Amniotic stem cell (primary cell): Measurements from ENCODE around the gene LONP2.
"Not testable (repeated sequence)": the region's sequence is repeated elsewhere in the genome, so short reads cannot be mapped to it uniquely, and the experiment has no call there.

Experiments used
- DNase-seq: peaks from one replicate; lab custom pipeline; 2025; lab: John Stamatoyannopoulos, UW

The LONP2 gene

DNA sequence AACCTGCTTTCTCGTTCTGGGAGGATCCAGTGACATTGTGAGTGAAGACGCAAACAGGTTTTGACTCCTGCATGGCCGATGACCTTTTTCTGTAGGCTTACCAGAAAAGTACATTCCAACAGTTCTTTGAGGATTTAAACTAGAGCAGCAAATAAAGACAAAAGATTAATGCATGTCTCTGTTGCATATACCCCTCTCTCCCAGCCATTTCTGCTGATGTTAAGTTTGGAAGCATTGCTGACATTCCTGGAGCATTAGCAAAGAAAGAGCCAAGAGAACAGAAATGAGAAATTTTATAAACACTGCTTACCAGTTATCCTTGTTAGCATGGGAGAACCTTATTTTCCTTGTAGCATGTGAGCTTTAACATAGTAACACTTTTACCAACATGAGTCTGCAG, 91.9 kb downstream of the LONP2 start:
- no peak for DNase-seq

DNA sequence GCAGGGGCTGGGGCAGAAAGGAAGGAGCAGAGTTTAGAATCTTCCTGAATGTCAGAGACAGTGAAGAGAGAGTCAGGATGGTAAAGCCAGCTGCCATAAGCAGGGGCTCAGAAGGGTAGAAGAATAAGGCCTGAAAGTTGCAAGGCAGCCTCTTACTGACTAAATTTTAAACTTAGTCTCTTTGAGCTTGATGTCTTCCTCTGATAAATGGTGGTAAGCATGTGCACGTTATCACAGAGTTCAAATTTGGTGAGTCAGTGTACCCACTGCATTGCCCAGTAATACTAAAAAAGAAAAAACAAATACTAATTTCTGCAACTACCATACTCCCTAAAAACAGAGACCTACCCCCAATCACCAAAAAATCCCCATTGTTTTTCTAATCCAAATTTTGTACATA, 96.0 kb downstream of the LONP2 start:
- no peak for DNase-seq

DNA sequence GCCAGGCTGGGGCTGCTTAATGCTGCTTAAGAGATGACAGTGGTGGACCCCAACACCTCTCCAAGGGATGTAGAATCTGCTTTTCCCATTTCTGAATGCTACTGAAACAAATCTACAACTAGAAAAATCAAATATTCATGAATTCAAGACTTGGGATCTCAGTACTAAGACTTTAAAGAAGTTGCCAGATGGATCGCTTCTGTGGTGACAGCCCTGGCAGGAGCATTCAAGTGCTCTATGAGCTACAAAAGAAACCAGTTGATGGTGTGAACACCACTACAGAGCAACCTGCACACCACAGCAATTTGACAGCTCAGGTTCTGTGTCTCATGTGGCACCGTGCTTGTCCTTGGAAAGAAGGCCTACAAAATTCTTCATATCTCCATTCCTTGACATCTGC, 98.5 kb downstream of the LONP2 start:
- DNase-seq = no peak

DNA sequence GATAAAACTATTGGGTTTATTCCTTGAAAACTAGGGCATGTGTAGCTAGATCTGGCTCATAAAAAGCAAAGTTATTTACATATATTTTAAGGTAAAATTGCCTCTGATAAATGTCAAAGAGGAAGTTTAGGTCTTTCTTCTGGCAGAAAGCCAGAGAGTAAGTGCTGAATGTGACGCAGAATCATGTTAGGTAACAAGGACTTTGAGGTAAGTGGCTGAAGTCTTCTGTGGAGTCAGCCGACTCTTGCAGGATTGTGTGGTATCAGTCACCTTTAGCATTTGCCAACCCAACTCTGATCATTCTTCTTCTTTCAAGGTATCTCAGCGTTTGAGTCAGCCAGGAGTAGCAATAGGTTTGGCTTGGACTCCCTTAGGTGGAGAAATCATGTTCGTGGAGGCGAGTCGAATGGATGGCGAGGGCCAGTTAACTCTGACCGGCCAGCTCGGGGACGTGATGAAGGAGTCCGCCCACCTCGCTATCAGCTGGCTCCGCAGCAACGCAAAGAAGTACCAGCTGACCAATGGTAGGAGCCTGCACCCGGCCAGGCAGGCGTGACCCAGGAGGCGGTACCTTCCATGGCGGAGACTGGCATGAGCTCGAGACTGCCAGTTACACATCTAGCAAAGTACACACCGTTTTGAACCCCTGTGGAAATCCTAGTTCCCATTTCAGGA, 103.2 kb downstream of the LONP2 start:
- no peak for DNase-seq

DNA sequence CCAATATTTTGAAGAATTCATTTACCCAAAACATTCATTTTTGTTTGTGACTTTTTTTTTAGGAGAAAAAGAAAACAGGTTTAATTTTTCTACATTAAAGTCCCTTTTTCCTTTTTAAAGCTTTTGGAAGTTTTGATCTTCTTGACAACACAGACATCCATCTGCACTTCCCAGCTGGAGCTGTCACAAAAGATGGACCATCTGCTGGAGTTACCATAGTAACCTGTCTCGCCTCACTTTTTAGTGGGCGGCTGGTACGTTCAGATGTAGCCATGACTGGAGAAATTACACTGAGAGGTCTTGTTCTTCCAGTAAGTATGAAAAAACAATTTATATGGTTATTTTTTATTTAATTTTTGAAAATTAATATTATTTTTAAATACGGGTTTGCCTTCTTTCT, 103.9 kb downstream of the LONP2 start:
- DNase-seq = no peak

DNA sequence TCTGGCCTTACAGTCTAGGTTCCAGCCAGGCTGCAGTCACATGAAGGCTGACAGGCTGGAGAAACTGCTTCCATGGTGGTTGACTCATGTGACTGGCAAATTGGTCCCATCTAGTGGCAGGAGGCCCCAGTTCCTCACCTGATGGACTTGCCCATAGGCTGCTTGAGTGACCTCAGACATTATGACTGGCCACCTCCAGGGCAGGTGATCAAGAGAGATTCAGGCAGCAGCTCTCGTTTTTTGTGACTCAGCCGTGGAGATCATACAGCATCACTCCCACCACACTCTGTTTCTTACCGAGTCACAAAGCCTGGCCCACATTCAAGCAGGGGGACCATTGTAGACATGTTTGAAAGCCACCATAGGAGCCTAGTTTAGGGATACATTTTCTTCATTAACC, 106.6 kb downstream of the LONP2 start:
- no peak for DNase-seq

DNA sequence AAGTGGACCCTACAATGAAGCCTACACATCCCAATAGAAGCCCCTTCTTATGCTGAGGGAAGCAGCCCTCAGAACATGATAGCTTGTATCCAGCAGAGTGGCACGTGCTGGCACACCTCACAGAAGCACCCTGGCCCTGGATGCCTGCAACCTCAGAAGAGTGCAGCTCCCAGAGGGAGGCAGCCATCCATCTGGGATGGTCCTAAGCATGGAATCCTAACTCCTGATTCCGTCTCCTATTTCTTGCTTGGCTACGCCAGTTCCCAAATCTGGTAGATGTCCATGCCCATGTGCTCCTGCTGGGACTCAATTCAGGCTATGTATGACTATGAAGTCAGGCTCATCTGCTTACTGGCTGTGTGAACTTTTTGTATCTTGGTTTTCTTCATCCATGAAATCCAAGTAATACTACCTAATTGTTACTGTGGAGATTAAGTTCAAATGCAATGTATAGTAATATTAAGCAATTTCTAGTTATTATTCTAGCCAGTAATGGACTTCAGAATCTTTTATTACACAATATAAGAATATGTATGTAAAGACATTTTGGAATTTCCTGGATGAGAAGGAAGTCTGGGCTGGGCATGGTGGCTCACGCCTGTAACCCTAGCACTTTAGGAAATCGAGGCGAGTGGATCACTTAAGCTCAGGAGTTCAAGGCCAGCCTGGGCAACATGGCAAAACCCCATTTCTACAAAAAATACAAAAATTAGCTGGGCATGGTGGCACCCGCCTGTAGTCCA, 108.7 kb downstream of the LONP2 start:
- no peak for DNase-seq

DNA sequence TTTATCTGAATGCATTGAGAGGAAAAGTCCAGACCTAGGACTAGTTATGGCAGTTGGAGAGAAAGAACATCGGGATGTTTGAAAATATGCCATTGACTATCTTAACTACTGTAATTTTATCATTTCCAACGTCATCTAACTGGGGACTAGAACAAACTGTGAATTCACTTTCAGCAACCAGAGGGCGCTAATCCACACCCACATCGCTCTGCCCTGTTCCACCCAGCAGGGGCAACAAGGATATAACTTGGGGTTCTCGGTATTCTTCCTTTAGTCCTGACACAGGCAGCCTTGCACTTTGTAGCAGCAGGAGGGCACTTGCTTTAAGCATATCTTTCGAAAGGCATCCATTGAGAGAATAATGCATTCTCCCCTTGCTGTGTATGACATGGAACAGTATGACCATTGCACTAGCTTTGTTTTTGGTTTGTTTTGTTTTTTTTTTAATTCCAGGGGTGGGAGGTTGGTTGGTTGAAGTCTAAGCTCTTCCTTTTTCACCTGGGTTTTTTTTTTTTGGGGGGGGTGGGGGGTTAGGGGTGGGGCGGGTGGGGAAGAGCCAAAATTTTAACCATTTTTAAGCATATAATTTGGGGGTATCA, 109.6 kb downstream of the LONP2 start:
- DNase-seq = peak; percentile 40

DNA sequence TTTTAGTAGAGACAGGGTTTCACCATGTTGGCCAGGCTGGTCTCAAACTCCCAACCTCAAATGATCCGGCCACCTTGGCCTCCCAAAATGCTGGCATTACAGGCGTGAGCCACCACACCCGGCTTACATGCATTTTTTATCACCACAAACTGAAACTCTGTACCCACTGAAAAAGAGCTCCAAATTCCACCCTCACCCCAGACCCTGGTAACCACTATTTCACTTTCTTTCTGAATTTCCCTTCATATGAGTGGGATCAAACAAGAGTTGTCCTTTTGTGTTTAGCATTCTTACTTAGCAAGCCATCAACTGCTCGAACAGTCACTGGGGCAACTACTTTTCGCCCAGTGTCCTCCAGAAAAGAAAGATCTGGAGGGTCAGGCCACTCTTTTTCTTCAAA, 110.3 kb downstream of the LONP2 start:
- DNase-seq = not testable (repeated sequence)

DNA sequence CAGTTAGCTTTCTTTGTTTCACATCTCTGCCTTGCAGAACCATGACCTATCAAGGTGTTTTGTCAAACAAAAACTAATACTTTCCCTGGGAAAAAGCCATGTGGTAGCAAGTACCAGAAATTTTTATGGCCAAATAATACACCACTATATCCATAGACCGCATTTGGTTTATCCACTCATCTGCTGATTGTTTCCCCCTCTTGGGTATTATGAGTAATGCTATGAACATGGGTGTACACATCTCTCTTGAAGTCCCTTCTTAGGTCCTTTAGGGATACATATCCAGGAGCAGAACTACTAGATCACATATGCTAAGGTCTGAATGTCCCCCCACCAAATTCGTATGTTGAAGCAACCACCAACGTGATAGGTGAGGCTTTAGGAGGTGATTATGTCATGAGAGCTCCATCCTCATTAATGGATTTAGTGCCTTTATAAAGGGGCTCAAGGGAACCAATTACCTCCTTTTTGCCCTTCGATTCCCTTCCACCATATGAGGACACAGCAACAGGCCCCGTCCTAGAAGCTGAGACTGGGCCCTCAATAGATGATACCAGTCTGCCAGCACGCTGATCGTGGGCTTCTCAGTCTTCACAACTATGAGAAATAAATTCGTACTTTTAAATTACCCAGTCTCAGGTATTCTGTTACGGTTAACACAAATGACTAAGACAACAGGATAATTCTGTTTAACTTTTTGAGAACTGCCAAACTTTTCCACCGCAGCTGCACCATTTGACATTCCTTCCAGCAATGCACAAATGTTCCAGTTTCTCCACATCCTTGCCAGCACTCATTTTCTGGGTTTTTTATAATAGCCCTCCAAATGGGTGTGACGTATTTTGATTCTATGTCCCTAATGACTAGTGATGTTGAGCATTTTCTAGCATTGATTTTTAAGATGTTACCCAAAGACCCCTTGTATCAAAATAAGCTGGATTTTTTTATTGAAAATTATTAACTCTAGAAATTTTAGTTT, 111.1 kb downstream of the LONP2 start:
- DNase-seq = no peak

DNA sequence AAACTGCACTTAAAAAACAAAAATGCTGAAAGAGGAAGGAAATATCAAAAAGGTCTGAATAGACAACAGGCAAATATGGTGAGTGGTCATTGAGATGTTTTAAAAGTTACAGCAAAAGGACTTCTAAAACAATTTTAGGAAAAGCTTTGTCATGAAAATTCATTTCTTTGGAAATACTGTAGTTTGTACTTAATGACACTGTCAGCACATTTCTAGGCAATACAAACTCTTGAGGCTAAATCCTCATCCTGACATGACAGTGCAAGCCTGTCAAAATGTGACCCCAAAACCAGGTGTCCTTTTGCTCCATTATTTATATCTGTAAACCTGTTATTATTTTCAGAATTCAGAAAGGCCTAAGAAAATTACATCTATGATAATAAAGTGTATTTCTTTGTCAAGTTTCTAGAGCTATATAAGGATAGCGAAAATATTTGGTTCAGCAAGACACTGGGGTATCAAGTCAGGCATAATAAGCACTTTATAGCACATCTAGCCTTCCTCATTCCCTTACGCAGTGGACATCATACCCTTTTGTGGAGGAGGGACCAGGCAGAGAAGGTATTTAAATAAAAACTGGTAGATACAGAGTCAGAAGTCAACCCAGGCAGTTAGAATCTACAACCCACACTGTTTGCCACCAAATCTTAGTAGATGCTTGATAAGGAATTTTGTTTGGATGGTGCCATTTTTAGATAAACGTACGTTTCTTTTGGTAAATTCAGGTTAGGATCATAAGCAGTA, 112.7 kb downstream of the LONP2 start:
- DNase-seq = no peak

DNA sequence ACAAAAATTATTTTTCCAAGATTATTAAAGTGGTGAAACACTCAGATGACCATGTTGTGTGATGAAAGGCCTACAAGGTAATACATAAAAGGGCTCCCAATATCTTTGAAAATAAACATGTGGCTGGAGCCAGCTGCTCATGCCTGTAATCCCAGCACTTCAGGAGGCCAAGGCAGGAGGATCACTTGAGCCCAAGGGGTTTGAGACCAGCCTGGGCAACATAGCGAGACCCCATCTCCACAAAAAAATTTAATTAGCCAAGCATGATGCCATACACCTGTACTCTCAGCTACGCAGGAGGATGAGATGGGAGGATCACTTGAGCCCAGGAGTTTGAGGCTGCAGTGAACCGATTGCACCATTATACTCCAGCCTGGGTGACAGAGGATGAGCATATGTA, 114.3 kb downstream of the LONP2 start:
- no peak for DNase-seq

DNA sequence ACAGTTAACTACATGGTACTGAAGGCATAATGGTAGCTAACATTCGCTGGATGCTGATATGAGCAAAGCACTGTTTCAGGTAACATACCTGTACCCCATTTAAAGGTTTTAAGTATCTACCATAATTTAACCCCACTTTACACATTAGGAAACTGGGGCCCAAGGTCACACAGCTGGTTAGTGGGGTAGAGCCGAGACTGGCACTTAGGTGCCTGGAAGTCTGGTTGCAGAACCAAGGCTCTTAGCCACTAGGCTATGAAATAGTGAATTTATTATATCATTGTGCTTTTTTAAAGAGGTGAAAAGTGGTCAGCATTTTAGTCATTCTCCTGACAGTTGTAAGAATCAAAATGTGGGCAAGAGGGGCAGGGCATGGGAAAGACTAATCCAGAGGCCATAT, 115.9 kb downstream of the LONP2 start:
- no peak for DNase-seq

DNA sequence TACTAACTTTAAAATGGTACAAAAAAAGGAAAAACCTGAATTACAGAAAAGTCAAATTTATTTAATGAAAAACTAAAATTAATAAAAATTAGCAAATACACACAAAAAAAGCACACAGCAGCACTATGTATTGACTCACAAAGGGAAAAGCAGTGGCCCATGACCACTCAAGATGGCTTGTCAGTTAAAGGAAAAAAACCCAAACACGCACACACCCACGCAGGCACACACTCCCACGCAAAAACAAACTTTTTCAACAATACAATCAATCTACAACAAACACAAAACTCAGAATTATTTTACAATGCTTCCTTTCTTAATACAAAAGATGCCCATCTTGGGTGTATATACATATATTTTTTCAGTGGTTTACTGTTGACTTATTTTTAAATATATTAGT, 116.9 kb downstream of the LONP2 start:
- DNase-seq = no peak

DNA sequence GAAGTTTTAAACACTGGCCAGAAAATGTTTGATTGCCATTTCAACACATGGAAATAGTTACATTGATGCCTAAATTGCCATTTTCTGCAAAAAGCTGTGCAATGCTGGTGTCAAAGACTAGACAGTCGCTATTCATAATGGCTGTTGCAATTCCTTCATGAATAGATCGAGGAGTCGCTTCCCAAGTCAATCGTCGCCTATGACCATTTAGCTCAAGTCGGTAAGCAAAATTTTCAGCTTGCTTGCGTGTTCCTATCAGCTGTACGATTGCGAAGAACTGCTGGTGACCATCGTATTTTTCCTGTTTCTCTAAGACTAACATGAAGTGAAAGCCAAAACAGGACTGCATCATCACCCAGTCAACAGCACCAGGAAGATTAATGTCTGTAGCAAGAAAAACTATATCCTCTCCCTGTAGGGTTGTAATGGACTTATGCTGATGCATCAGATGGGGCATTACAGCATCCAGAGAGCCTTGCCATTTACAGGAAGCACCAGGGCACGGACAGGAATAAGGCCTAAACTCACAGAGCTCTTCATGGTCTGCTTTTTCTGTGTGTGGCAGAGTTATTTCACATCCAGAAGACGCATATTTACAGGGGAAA, 117.5 kb downstream of the LONP2 start:
- DNase-seq = no peak

DNA sequence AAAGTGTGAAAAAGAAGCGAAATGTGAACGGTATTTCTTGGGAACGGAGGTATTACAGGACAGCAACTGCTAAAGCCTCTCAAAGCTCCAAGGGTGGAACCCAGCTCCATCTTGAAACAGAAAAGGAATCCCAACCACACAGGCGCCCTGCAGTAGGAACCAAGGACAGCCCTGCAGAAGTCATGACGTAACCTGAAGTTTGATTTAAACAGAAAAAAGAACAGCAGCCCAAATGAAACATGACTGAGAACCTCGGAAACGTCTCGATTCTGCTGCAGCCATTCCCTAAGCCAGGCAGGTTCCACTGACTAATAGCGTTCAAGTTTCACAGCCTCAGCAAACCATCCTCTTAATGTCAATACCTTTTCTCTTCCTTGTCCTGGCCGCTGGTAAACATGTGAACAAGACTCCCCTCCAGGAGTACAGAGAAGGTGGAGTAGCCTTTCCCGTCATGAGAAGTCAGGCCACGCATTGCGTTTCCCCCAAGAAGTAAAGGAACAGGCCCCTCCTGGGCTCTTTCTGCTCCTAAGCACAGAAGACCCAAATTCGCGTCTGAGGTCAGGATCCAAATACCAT, 121.0 kb downstream of the LONP2 start:
- DNase-seq = no peak

DNA sequence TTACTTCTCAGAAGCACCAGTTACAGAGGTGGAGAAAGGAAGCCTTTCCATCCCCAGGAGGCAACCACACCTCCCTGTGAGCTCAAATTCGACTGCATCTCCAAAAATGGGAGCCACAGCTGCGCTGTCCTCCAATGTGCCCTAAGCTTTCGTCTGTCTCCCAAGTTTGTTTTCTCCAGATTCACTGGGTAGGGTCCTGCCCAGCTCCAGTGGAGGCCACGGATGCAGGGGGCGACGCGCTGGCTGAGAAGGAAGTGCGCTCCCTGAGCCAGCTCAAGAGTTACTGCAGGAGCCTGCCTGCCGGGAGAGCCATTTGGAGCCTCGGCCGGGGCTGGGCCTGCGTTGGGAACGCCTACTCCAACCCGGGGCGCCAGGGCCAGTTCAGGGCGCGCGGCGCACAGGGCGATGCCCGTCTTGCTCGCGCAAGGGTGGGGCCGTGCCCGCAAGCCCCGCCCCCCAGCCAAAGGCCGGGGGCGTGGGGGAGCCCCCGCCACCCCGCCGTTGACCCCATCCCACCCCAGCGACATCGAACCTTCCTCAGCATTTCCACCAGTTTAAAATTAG, 121.6 kb downstream of the LONP2 start:
- DNase-seq = peak; percentile 59

DNA sequence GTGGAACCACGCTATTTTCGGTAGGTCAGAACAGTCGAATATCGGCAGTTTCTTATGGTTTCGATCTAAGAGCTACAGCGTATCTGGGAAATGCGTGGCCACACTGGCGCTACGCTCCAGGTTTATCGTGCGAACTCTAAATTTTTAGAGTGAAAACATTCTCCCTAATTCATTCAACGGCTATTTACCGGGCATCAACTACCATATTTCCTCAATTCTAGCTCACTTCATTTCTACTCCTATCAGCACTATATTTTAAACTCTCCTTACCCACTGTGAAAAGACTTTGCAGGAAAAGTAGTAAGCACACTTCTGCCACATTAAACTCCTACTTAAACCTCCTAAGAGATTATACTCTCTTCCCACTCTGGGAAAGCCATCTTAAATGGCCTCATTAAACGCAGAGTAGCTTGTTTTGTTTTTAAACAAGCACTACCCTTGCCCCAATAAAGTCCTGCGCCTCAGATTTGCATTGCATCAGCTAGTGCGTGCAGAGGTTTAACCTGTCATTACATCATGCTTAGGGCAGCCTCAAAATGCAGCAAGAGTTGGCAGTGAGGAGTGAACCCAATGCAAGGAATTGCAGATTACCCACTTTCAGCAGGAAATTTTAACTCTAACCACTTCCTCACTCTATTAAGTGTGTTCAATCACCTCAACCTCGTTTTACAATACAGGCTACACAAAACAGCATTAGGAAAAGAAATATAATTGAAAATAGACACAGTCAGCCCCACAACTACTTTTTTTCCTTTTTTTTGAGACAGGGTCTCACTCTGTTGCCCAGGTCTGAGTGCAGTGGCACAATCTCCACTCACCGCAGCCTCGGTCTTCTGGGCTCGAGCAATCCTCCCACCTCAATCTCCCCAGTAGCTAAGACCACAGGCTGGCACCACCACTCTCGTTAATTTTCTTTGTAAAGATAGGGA, 122.3 kb downstream of the LONP2 start:
- peak; percentile 77 for DNase-seq

DNA sequence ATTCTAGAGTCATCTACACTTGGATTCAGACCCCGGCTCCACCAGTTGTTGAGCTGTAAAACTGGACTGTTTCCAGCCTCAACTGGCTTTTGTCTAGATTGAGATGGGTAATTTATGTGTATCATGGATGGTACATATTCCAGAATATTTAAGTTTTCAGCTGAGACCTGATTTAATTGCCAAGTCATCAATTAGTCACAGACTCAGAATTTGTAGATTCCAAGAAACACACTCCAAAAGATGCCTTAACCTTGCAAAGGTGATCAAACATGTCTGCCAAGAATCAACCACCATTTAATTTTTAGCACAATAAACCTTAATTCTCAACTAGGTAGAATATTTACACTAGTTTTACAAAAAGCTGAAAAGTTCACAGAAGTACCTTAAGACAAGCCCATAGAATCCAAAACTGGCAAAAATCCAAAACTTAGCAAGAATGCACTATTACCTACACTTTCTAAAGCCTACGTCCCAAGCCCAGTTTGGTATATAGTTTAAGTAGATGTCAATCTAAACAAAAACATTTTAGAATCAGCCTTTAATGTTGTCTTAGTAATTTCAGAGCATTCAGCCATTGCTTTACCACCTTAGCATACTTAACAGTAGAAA, 123.4 kb downstream of the LONP2 start:
- no peak for DNase-seq
